HUES48 (cell line): ENCODE data around the gene ABCA5.

Experiments
- H3K27ac ChIP-seq: one replicate; pipeline ENCODE4 v1.7.0; 2013; ENCODE audit warnings: low read depth, low read length, inconsistent platforms
- H3K27me3 ChIP-seq: 2 replicates; pipeline ENCODE4 v1.6.1; 2013; ENCODE audit warnings: mild to moderate bottlenecking, low read length; ENCODE audit not compliant: control insufficient read depth, insufficient read depth
- H3K36me3 ChIP-seq: 2 replicates; pipeline ENCODE4 v1.6.1; 2013; ENCODE audit warnings: low read length; ENCODE audit not compliant: control insufficient read depth, insufficient read depth
- H3K4me1 ChIP-seq: 2 replicates; pipeline ENCODE4 v1.6.1; 2013; ENCODE audit warnings: mild to moderate bottlenecking, low read length; ENCODE audit not compliant: control insufficient read depth, insufficient read depth
- H3K4me3 ChIP-seq: 2 replicates; pipeline ENCODE4 v1.5.1; 2013; ENCODE audit warnings: mild to moderate bottlenecking, low read depth, low read length
- H3K9ac ChIP-seq: 2 replicates; pipeline ENCODE4 v1.6.1; 2013; ENCODE audit warnings: mild to moderate bottlenecking, low read depth, low read length, moderate library complexity
- H3K9me3 ChIP-seq: 2 replicates; pipeline ENCODE4 v1.6.1; 2013; ENCODE audit warnings: low read length; ENCODE audit not compliant: control insufficient read depth, insufficient read depth

The ABCA5 gene

GRCh38 chr17:69350911-69351310 is 24.0 kb upstream of the ABCA5 start:
- Histone ChIP-seq H3K27ac (no peak overlapping the region), H3K27me3 (no peaks in the 10 kb centered on the region), H3K9me3 (no peaks in the 10 kb centered on the region), H3K4me3 (no peak overlapping the region), H3K9ac (no peak overlapping the region), H3K4me1 (no peaks in the 10 kb centered on the region), H3K36me3 (no peaks in the 10 kb centered on the region)

GRCh38 chr17:69348429-69348828 is 21.5 kb upstream of the ABCA5 start:
- Histone ChIP-seq H3K36me3 (no peaks in the 10 kb centered on the region), H3K4me1 (peaks cover 2% of the 10 kb centered on the region; the same call in 1 of the 2 replicates), H3K27me3 (no peaks in the 10 kb centered on the region), H3K9ac (no peak overlapping the region), H3K9me3 (no peaks in the 10 kb centered on the region), H3K27ac (no peak overlapping the region), H3K4me3 (no peak overlapping the region)

GRCh38 chr17:69346766-69347165 is 19.8 kb upstream of the ABCA5 start:
- Histone ChIP-seq H3K4me3 (no peak overlapping the region), H3K36me3 (no peaks in the 10 kb centered on the region), H3K27me3 (no peaks in the 10 kb centered on the region), H3K4me1 (peaks cover 16% of the 10 kb centered on the region), H3K9me3 (no peaks in the 10 kb centered on the region), H3K9ac (no peak overlapping the region), H3K27ac (no peak overlapping the region)

- H3K36me3 ChIP-seq, result no peaks in the 10 kb centered on the region
- peaks cover 16% of the 10 kb centered on the region for H3K4me1 ChIP-seq
- no peak overlapping the region for H3K27ac ChIP-seq
- H3K27me3 ChIP-seq, result no peaks in the 10 kb centered on the region
- no peak overlapping the region for H3K9ac ChIP-seq
- H3K4me3 ChIP-seq, result no peak overlapping the region
- no peaks in the 10 kb centered on the region for H3K9me3 ChIP-seq
Measured at GRCh38 chr17:69344939-69345338, 18.0 kb upstream of the ABCA5 start.

GRCh38 chr17:69342896-69343644 is 16.1 kb upstream of the ABCA5 start:
- Histone ChIP-seq H3K27ac (no peak overlapping the region), H3K9me3 (no peaks in the 10 kb centered on the region), H3K4me1 (peaks cover 16% of the 10 kb centered on the region), H3K36me3 (no peaks in the 10 kb centered on the region), H3K9ac (no peak overlapping the region), H3K27me3 (no peaks in the 10 kb centered on the region), H3K4me3 (no peak overlapping the region)

GRCh38 chr17:69339937-69340336 is 13.0 kb upstream of the ABCA5 start:
- Histone ChIP-seq H3K27ac (no peak overlapping the region), H3K9ac (no peak overlapping the region), H3K9me3 (no peaks in the 10 kb centered on the region; the same call in 1 of the 2 replicates), H3K27me3 (no peaks in the 10 kb centered on the region), H3K4me1 (peaks cover 16% of the 10 kb centered on the region), H3K36me3 (no peaks in the 10 kb centered on the region), H3K4me3 (no peak overlapping the region)

GRCh38 chr17:69336996-69337395 is 10.1 kb upstream of the ABCA5 start:
- Histone ChIP-seq H3K9ac (no peak overlapping the region), H3K27me3 (no peaks in the 10 kb centered on the region), H3K9me3 (no peaks in the 10 kb centered on the region; the same call in 1 of the 2 replicates), H3K36me3 (no peaks in the 10 kb centered on the region), H3K27ac (no peak overlapping the region), H3K4me3 (no peak overlapping the region), H3K4me1 (no peaks in the 10 kb centered on the region)

GRCh38 chr17:69336580-69336979 is 9.6 kb upstream of the ABCA5 start:
- no peaks in the 10 kb centered on the region for H3K4me1 ChIP-seq
- no peak overlapping the region for H3K4me3 ChIP-seq
- H3K27me3 ChIP-seq, result no peaks in the 10 kb centered on the region
- no peak overlapping the region for H3K27ac ChIP-seq
- no peaks in the 10 kb centered on the region for H3K36me3 ChIP-seq
- no peak overlapping the region for H3K9ac ChIP-seq
- no peaks in the 10 kb centered on the region; the same call in 1 of the 2 replicates for H3K9me3 ChIP-seq

- H3K4me3 ChIP-seq, result no peak overlapping the region
- no peaks in the 10 kb centered on the region for H3K4me1 ChIP-seq
- H3K9ac ChIP-seq, result no peak overlapping the region
- no peak overlapping the region for H3K27ac ChIP-seq
- H3K36me3 ChIP-seq, result no peaks in the 10 kb centered on the region
- no peaks in the 10 kb centered on the region; the same call in 1 of the 2 replicates for H3K9me3 ChIP-seq
- no peaks in the 10 kb centered on the region for H3K27me3 ChIP-seq
Measured at GRCh38 chr17:69335058-69335457, 8.1 kb upstream of the ABCA5 start.

GRCh38 chr17:69333561-69333960 is 6.6 kb upstream of the ABCA5 start:
- H3K4me1 ChIP-seq, result no peaks in the 10 kb centered on the region
- H3K9me3 ChIP-seq, result no peaks in the 10 kb centered on the region; the same call in 1 of the 2 replicates
- no peak overlapping the region for H3K27ac ChIP-seq
- H3K27me3 ChIP-seq, result no peaks in the 10 kb centered on the region
- H3K36me3 ChIP-seq, result no peaks in the 10 kb centered on the region
- H3K9ac ChIP-seq, result no peak overlapping the region
- no peak overlapping the region for H3K4me3 ChIP-seq

- Histone ChIP-seq H3K27ac (no peak overlapping the region), H3K4me1 (no peaks in the 10 kb centered on the region), H3K4me3 (no peak overlapping the region), H3K27me3 (no peaks in the 10 kb centered on the region), H3K9ac (no peak overlapping the region), H3K36me3 (no peaks in the 10 kb centered on the region), H3K9me3 (no peaks in the 10 kb centered on the region)
Measured at GRCh38 chr17:69331756-69332155, 4.8 kb upstream of the ABCA5 start.
